ENCODE measurements around the gene OR8D2. TPM values are rescaled to one million over a fixed set of nuclear protein-coding genes. Genes with fewer than 3 reads are reported as not detected.
"Not testable (repeated sequence)": the region's sequence is repeated elsewhere in the genome, so short reads cannot be mapped to it uniquely, and the experiment has no call there.

Gene OR8D2
- total RNA-seq, 1 donor from 2014 or later = not detected

DNA sequence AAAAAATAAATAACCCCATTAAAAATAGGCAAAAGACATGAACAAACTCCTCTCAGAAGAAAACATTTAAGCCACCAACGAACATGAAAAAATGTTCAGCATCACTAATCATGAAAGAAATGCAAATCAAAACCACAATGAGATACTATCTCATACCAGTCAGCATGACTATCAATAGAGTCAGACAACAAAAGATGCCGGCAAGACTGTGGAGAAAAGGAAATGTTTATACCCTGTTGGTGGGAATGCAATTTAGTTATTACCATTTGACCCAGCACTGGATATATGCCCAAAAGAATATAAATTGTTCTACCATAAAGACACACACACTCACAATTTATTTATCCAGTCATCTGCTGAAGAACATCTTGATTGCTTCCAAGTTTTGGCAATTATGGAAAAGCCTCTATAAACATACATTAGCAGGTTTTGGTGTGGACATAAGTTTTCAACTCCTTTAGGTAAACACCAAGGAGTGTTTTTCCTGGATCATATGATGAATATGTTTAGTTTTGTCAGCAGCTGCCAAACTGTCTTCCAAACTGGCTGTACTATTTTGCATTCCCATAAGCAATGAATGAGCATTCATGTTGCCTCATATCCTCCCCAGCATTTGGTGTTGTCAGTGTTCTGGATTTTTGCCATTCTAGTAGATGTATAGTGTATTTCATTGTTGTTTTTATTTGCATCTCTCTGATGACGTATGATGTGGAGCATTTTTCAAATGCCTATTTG is 34.2 kb downstream of the OR8D2 start:
- ATAC-seq = no peak

- ATAC-seq = no peak
Observed at GRCh38 chr11:124278261-124278660, 41.7 kb downstream of the OR8D2 start.

DNA sequence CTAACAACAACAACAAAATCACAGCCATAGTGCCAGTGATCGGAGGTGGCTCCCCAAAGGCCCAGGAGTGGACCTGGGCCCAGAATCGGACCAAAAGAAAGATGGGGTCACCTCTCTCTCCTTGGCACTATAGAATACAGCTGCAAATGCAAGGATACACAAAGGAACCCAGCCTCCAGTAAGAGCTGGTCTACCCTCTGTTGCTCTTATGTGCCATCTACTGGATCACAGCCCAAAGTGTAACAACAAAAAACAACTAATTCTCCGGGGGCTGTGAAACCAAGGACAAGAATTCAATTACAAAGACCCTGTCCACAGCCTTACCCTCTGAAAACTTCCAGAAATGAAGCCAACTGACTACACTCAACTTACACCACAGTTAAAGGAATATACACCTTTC is 42.2 kb downstream of the OR8D2 start:
- no peak for ATAC-seq

DNA sequence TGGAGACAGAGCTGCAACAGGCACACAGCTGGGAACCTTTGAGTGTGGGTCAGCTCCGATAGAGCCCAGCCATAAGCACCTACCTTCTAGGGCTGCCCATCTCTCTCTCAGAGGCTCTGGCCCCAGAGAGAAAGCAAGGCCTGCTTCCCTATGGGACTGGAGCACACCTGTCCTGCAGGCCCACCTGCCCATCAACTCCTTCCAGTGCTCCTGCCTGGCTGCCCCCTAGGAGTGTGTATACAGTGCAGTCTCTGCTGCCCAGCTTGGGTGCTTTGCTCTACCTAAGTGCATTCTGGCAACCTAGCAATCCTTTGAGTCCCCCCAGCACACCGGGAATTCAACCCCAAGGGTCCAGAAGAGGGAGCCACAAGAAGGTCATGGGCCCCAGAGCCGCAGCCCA is 42.8 kb downstream of the OR8D2 start:
- no peak for ATAC-seq

- no peak for ATAC-seq
Observed at GRCh38 chr11:124276081-124276480, 43.9 kb downstream of the OR8D2 start.

DNA sequence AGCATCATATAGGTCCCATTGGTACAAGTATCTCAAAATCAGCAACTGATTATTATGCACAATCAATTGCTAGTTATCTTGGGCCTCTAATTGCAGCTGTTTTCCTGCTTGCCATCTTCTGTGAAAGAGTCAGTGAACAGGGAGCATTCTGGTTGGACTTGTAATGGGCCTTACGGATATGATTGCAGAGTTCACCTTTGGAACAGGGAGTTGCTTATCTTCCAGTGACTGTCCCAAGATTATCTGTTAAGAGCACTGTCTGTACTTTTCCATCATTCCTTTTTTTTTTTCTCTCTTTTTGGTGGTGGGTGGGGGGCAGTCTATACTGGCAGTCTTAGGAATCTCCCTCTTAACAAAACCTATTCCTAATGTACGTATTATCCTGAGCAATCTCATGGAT is 46.0 kb downstream of the OR8D2 start:
- ATAC-seq = no peak

DNA sequence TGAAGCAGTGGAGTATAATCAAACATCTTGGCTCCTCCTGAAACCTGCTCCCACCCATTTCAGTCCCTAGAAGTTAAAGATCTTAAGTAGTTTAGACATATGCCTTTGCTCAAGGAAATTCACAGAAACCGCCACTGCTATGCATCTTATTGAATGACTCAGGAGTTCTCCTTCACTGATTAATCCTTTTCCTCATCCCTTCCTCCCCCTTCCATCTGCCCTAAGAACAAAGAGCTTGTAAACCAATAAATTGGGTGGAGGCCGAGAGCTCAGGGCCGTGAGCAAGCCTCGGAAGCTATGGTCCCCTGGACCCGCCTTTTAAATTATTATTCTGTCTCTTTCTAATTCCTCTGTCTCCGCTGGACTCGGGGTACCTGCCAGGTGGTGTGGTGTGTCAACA is 49.1 kb downstream of the OR8D2 start:
- ATAC-seq = not testable (repeated sequence)

Other genes with a start within 250 kb of the OR8D2 start
- 9.6 TPM for gene VWA5A, start 204.7 kb downstream of the OR8D2 start, total RNA-seq
- not detected for gene OR10D3, start 136.9 kb downstream of the OR8D2 start, total RNA-seq
- not detected for gene OR8G1, start 79.1 kb downstream of the OR8D2 start, total RNA-seq
- gene OR8G5, start 63.8 kb downstream of the OR8D2 start, total RNA-seq = not detected
- gene OR8D1, start 6.2 kb downstream of the OR8D2 start, total RNA-seq = not detected
- gene OR8B2, start 64.3 kb upstream of the OR8D2 start, total RNA-seq = not detected
- not detected for gene OR8B3, start 78.8 kb upstream of the OR8D2 start, total RNA-seq
- gene OR8B4, start 104.7 kb upstream of the OR8D2 start, total RNA-seq = not detected
- not detected for gene OR8B8, start 125.5 kb upstream of the OR8D2 start, total RNA-seq
- gene OR8B12, start 223.5 kb upstream of the OR8D2 start, total RNA-seq = not detected
- gene OR8A1, start 249.8 kb upstream of the OR8D2 start, total RNA-seq = not detected

Measured in esophagus mucosa (tissue), 1 donor.